ENCODE results near the gene C14orf132. TPM values are rescaled to one million over a fixed set of nuclear protein-coding genes. Genes with fewer than 3 reads are reported as not detected.

The C14orf132 gene
- total RNA-seq, 2 experiments from 2014 or later: 3.2 to 4.6 TPM

- Mint-ChIP-seq H3K36me3 (no peaks in the 10 kb centered on the region), H3K4me3 (no peak overlapping the region), H3K9me3 (no peaks in the 10 kb centered on the region), H3K27ac (no peak overlapping the region), H3K27me3 (no peaks in the 10 kb centered on the region), H3K4me1 (ENCODE audit: low read depth) (no peaks in the 10 kb centered on the region)
- ChIA-PET POLR2A (no interaction called here), CTCF (no interaction called here)
- intact Hi-C loops (cut with micrococcal nuclease): no loop called here
- no peak for DNase-seq
Measured at GRCh38 chr14:96091941-96092411, 52.8 kb downstream of the C14orf132 start.

- ChIA-PET POLR2A (no interaction called here), CTCF (no interaction called here)
- intact Hi-C loops (cut with micrococcal nuclease): no loop called here
- Mint-ChIP-seq H3K27ac (no peak overlapping the region), H3K9me3 (no peaks in the 10 kb centered on the region), H3K4me3 (no peak overlapping the region), H3K27me3 (no peaks in the 10 kb centered on the region), H3K4me1 (ENCODE audit: low read depth) (no peaks in the 10 kb centered on the region), H3K36me3 (no peaks in the 10 kb centered on the region)
- no peak for DNase-seq
Measured at GRCh38 chr14:96092936-96093335, 53.8 kb downstream of the C14orf132 start.

GRCh38 chr14:96094211-96094610, 55.0 kb downstream of the C14orf132 start:
- Mint-ChIP-seq H3K4me1 (ENCODE audit: low read depth) (no peaks in the 10 kb centered on the region), H3K27ac (no peak overlapping the region), H3K36me3 (no peaks in the 10 kb centered on the region), H3K9me3 (no peaks in the 10 kb centered on the region), H3K27me3 (no peaks in the 10 kb centered on the region), H3K4me3 (no peak overlapping the region)
- ChIA-PET POLR2A (no interaction called here), CTCF (no interaction called here)
- DNase-seq: no peak
- intact Hi-C loops (cut with micrococcal nuclease): no loop called here

GRCh38 chr14:96094656-96095055, 55.5 kb downstream of the C14orf132 start:
- H3K4me1 Mint-ChIP-seq (ENCODE audit: low read depth): no peaks in the 10 kb centered on the region
- CTCF ChIA-PET: no interaction called here
- H3K27ac Mint-ChIP-seq: no peak overlapping the region

GRCh38 chr14:96095058-96095457, 55.9 kb downstream of the C14orf132 start:
- H3K9me3 Mint-ChIP-seq: no peaks in the 10 kb centered on the region
- intact Hi-C loops (cut with micrococcal nuclease): no loop called here
- CTCF ChIA-PET: no interaction called here
- no peak overlapping the region for H3K4me3 Mint-ChIP-seq
- H3K4me1 Mint-ChIP-seq (ENCODE audit: low read depth): no peaks in the 10 kb centered on the region
- no peak for DNase-seq
- no peak overlapping the region for H3K27ac Mint-ChIP-seq
- POLR2A ChIA-PET: no interaction called here
- no peaks in the 10 kb centered on the region for H3K36me3 Mint-ChIP-seq
- H3K27me3 Mint-ChIP-seq: no peaks in the 10 kb centered on the region

More at GRCh38 chr14:96094656-96095055, 55.5 kb downstream of the C14orf132 start:
- no peak for DNase-seq
- H3K4me3 Mint-ChIP-seq: no peak overlapping the region
- H3K27me3 Mint-ChIP-seq: no peaks in the 10 kb centered on the region
- intact Hi-C loops (cut with micrococcal nuclease): no loop called here
- H3K9me3 Mint-ChIP-seq: no peaks in the 10 kb centered on the region
- POLR2A ChIA-PET: no interaction called here
- no peaks in the 10 kb centered on the region for H3K36me3 Mint-ChIP-seq

- Mint-ChIP-seq H3K4me1 (ENCODE audit: low read depth) (no peaks in the 10 kb centered on the region), H3K9me3 (no peaks in the 10 kb centered on the region), H3K27me3 (no peaks in the 10 kb centered on the region), H3K36me3 (no peaks in the 10 kb centered on the region), H3K27ac (no peak overlapping the region), H3K4me3 (no peak overlapping the region)
- POLR2A ChIA-PET: no interaction called here
- CTCF ChIA-PET: interaction anchor here (0.6 kb wide), 1 partner anchor 430 kb away, joined by 3 read pairs; no protein-coding TSS in a partner anchor
- DNase-seq: no peak
- intact Hi-C loops (cut with micrococcal nuclease): no loop called here
Measured at GRCh38 chr14:96095581-96096476, 56.7 kb downstream of the C14orf132 start.

- DNase-seq: no peak
- no peak overlapping the region for H3K27ac Mint-ChIP-seq
- H3K4me1 Mint-ChIP-seq (ENCODE audit: low read depth): no peaks in the 10 kb centered on the region
- H3K27me3 Mint-ChIP-seq: no peaks in the 10 kb centered on the region
- intact Hi-C loops (cut with micrococcal nuclease): no loop called here
- H3K4me3 Mint-ChIP-seq: no peak overlapping the region
- no peaks in the 10 kb centered on the region for H3K9me3 Mint-ChIP-seq
- H3K36me3 Mint-ChIP-seq: no peaks in the 10 kb centered on the region
- CTCF ChIA-PET: interaction anchor here (0.6 kb wide), 1 partner anchor 429 kb away, joined by 3 read pairs; no protein-coding TSS in a partner anchor
- POLR2A ChIA-PET: no interaction called here
Measured at GRCh38 chr14:96096639-96097610, 57.8 kb downstream of the C14orf132 start.

GRCh38 chr14:96097752-96098151, 58.6 kb downstream of the C14orf132 start:
- no peak for DNase-seq
- ChIA-PET POLR2A (no interaction called here), CTCF (interaction anchor here (1.3 kb wide), 1 partner anchor 178 kb away, joined by 10 read pairs; no protein-coding TSS in a partner anchor)
- no peaks in the 10 kb centered on the region for H3K36me3 Mint-ChIP-seq
- H3K27me3 Mint-ChIP-seq: no peaks in the 10 kb centered on the region
- H3K4me1 Mint-ChIP-seq (ENCODE audit: low read depth): no peaks in the 10 kb centered on the region
- no peak overlapping the region for H3K4me3 Mint-ChIP-seq
- intact Hi-C loops (cut with micrococcal nuclease): no loop called here
- H3K9me3 Mint-ChIP-seq: no peaks in the 10 kb centered on the region
- no peak overlapping the region for H3K27ac Mint-ChIP-seq

GRCh38 chr14:96098309-96098998, 59.3 kb downstream of the C14orf132 start:
- H3K4me1 Mint-ChIP-seq (ENCODE audit: low read depth): no peaks in the 10 kb centered on the region
- ChIA-PET POLR2A (no interaction called here), CTCF (interaction anchor here (0.6 to 1.3 kb wide), 5 partner anchors 15 to 537 kb away, joined by 3 to 10 read pairs (median 4); no protein-coding TSS in a partner anchor)
- H3K9me3 Mint-ChIP-seq: no peaks in the 10 kb centered on the region
- no peak overlapping the region for H3K27ac Mint-ChIP-seq
- no peak overlapping the region for H3K4me3 Mint-ChIP-seq
- no peaks in the 10 kb centered on the region for H3K27me3 Mint-ChIP-seq
- DNase-seq: peak; percentile 33
- H3K36me3 Mint-ChIP-seq: no peaks in the 10 kb centered on the region
- intact Hi-C loops (cut with micrococcal nuclease): no loop called here

- H3K27ac Mint-ChIP-seq: no peak overlapping the region
- no peaks in the 10 kb centered on the region for H3K27me3 Mint-ChIP-seq
- no peaks in the 10 kb centered on the region for H3K4me1 Mint-ChIP-seq (ENCODE audit: low read depth)
- no peaks in the 10 kb centered on the region for H3K36me3 Mint-ChIP-seq
- intact Hi-C loops (cut with micrococcal nuclease): no loop called here
- POLR2A ChIA-PET: no interaction called here
- no peaks in the 10 kb centered on the region for H3K9me3 Mint-ChIP-seq
- no peak for DNase-seq
- CTCF ChIA-PET: interaction anchor here (0.6 to 1.3 kb wide), 5 partner anchors 15 to 538 kb away, joined by 3 to 10 read pairs (median 4); no protein-coding TSS in a partner anchor
- no peak overlapping the region for H3K4me3 Mint-ChIP-seq
Measured at GRCh38 chr14:96098999-96099335, 59.8 kb downstream of the C14orf132 start.

GRCh38 chr14:96100161-96101064, 61.3 kb downstream of the C14orf132 start:
- H3K27ac Mint-ChIP-seq: no peak overlapping the region

More at GRCh38 chr14:96100161-96101064, 61.3 kb downstream of the C14orf132 start:
- intact Hi-C loops (cut with micrococcal nuclease): loop anchor here (1.0 kb wide), 2 partner anchors 175 to 324 kb away; no protein-coding TSS in a partner anchor
- Mint-ChIP-seq H3K9me3 (no peaks in the 10 kb centered on the region), H3K36me3 (no peaks in the 10 kb centered on the region), H3K4me1 (ENCODE audit: low read depth) (no peaks in the 10 kb centered on the region), H3K4me3 (no peak overlapping the region), H3K27me3 (no peaks in the 10 kb centered on the region)
- CTCF ChIA-PET: interaction anchor here (0.7 to 4.5 kb wide), 10 partner anchors 17 to 358 kb away, joined by 3 to 61 read pairs (median 4); no protein-coding TSS in a partner anchor
- POLR2A ChIA-PET: no interaction called here
- DNase-seq: peak; percentile 78
